GM21515 (cell line): ENCODE measurements around the gene PLA2G5.
A peak's percentile ranks its signal among the peaks of the same experiment; 100 is the strongest.
"Not testable (repeated sequence)": the region's sequence is repeated elsewhere in the genome, so short reads cannot be mapped to it uniquely, and the experiment has no call there.

Experiments used
- ATAC-seq: cut with Tn5 transposase; IDR thresholded peaks from one replicate; pipeline ENCODE4 v1.9.1; 2021; ENCODE audit not compliant: unreplicated experiment

The PLA2G5 gene

DNA sequence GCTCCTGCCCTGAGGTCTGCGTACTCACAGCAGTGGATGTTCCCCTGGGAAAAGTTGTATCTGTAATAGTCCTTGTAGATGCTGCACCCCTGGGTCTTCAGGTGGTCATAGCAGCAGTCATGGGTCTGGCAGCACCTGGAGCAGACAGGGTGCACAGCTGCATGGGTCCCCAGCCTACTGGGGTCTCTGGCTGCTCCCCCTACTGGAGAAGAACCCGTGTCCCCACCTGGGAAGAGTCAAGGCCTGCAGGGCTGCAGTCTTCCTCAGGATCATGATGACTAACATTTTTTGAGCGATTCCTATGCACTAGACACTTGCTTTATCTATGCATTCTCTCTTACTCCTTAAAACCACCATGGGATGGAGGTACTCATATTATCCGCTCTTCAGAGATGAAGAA lies 45.5 kb downstream of the PLA2G5 start:
- no peak for ATAC-seq

- ATAC-seq = no peak
Measured at GRCh38 chr1:20115916-20116315, 45.9 kb downstream of the PLA2G5 start.

DNA sequence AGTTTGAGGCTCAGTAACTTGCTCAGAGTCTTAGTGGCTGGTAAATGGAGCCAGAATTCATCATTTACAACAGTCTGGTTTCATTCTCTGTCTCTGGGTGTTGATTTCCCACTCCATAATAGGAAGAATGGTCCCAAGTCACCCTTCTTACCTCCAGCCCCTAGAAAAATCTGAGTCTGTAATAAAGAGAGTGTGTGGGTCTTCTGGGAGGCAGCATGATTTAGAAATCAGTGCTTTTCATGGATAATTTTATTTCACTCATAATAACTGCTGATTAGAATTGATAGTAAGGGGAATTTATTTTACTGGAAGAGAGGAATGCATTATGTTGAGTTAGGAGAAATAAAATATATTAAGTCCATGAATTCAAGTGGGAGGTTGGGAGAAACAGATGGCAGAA lies 47.2 kb downstream of the PLA2G5 start:
- ATAC-seq = no peak

GRCh38 chr1:20119347-20119746 lies 49.4 kb downstream of the PLA2G5 start, which contains the start of gene PLA2G2D:
Gene PLA2G2D (minus strand): TSS chr1:20119536. CDS start chr1:20119498, 38 bp downstream.
- ATAC-seq = no peak

DNA sequence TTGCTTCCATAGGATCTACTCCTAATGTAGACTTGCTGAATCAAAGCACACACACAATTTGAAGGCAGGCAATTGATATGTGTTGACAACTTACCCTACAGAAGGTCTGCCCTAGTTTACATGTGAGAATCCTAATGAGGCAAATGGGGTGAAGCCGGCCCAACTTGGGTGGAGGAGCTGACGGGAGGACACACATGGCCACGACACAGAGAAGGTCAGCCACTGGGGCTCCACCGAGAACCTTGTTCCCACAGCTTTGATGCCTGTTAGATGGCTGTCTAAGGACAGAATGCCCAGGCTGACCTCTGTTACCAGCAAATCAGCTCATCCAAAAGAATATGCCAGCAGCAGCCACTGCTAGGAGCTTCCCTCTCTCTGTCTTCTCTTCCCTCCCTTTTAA lies 50.8 kb downstream of the PLA2G5 start:
- no peak for ATAC-seq

GRCh38 chr1:20123722-20124455 lies 53.9 kb downstream of the PLA2G5 start:
- no peak for ATAC-seq

DNA sequence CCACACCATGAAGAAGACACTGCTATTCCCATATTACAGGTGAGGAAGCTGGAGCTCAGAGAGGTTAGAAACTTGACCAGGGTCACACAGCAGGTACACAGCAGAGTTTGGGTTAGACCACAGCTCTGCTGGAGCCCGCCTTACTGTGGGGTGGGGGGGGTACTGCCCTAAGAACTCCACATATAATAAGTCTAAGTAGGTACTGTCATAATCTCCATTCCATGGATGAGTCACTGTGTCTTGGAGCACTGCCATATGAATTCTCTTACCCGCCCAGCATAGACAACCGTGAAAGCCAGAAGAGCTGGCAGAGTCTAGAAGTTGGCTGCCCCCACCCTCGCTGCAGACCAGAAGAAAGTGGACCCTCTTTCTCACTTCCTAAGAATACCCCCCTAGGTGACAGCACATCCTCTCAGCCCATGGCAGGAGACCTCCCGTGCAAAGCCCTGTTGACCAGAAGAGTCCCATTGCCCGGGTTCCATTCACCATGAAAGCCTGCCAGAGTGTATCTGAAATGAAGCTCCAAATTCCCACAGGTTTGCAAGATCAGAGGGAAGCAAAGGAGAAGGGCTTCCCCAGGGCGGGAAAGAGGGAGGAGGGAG lies 54.6 kb downstream of the PLA2G5 start:
- no peak for ATAC-seq

GRCh38 chr1:20125100-20125499 lies 55.1 kb downstream of the PLA2G5 start:
- ATAC-seq = no peak

DNA sequence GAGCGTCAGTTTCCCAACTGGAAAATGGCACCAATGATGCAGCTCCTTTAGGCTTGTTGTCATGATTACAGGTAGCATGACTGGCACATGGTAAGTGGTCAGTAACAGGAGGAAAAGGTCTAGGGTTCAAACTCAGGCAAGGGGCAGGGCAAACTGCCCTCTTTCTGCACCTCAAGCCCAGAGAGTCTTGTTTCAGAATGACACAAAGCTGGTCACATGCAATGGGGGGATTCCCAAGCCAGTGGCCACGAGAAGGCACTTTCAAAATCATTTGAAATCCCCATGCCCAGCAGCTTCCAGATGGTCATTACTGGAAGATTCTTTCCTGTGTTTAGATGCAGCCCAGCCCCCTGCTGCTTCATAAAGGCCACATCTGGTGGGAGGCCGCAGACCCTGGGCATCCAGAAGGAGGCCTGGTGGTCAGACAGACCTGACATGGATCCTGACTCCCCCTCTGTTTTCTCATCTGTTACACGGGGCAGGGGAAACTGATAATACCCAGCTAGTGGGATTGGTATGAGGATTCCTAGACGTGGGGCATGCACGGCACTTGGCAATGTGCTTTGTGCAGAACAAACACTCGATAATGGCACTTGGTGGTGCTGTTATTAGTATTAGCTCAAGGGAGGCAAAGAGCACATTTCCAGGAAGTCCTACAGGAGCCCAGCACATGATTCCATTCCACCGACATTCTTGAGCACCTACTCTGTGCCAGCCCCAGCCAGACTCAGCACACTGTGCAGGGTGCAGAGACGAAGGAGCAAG lies 56.2 kb downstream of the PLA2G5 start:
- peak; percentile 51 for ATAC-seq

DNA sequence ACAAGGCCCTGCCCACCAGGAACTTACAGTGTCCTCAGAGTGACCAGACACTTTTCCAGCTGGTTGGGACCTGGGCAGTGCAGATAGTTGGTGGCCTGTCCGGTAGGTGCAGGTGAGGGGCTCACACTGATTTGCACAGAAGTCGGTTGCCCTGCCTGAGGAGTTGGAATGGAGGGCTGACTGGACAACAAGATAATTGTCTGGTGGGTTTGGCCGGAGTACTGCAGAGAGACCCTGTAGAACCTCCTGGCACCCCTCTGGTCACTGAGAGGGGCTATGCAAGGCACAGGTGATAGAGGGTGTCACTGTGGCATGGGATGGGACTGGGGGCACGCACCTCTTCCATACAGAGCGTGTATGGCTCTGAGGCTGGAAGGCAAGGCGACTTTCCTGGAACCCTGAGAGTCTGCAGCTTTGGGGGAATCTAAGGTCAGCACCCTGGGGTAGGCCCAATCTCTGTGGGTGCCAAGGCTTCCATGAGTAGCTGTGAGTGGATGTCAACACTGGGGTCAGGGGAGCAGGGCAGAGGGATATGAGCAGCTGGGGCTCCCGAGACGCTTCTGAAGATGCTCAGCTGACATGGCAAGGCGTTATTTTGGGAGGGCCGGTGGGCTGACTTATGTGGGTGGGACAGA lies 56.9 kb downstream of the PLA2G5 start:
- no peak for ATAC-seq

DNA sequence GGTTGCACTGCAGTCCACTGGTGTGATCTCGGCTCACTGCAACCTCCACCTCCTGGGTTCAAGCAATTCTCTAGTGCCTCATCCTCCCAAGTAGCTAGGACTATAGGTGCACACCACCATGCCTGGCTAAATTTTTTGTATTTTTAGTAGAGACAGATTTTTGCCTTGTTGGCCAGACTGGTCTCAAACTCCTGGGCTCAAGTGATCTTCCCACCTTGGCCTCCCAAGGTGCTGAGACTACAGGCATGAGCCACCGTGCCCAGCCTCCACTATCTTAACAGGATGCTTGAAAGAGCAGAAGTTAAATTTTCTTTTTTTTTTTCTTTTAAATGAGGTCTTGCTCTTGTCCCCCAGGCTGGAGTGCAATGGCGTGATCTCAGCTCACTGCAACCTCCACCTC lies 60.5 kb downstream of the PLA2G5 start:
- ATAC-seq = not testable (repeated sequence)

- ATAC-seq = no peak
Measured at GRCh38 chr1:20134995-20135394, 65.0 kb downstream of the PLA2G5 start.

DNA sequence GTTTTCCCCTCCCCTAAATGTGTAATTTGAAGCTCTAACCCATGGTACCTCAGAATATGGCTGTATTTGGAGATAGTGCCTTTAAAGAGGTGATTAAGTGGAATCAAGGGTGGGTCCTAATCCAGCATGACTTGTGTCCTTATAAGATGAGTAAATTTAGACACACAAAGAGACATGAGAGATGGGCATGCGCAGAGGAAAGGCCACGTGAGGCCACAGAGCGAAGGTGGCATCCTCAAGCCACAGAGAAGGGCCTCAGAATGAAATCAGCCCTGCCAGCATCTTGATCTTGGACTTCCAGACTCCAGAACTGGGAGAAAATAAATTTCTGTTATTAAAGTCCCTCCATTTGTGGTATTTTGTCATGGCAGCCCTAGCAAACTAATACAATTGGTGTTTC lies 66.3 kb downstream of the PLA2G5 start:
- ATAC-seq = no peak

GRCh38 chr1:20137055-20137454 lies 67.1 kb downstream of the PLA2G5 start:
- ATAC-seq = no peak

- no peak for ATAC-seq
Measured at GRCh38 chr1:20137604-20138003, 67.6 kb downstream of the PLA2G5 start.

GRCh38 chr1:20138346-20138745 lies 68.4 kb downstream of the PLA2G5 start:
- no peak for ATAC-seq

GRCh38 chr1:20138961-20139550 lies 69.1 kb downstream of the PLA2G5 start, which contains the start of gene PLA2G2F:
Gene PLA2G2F (plus strand): TSS chr1:20139323. CDS start chr1:20139428, 105 bp downstream.
- no peak for ATAC-seq

DNA sequence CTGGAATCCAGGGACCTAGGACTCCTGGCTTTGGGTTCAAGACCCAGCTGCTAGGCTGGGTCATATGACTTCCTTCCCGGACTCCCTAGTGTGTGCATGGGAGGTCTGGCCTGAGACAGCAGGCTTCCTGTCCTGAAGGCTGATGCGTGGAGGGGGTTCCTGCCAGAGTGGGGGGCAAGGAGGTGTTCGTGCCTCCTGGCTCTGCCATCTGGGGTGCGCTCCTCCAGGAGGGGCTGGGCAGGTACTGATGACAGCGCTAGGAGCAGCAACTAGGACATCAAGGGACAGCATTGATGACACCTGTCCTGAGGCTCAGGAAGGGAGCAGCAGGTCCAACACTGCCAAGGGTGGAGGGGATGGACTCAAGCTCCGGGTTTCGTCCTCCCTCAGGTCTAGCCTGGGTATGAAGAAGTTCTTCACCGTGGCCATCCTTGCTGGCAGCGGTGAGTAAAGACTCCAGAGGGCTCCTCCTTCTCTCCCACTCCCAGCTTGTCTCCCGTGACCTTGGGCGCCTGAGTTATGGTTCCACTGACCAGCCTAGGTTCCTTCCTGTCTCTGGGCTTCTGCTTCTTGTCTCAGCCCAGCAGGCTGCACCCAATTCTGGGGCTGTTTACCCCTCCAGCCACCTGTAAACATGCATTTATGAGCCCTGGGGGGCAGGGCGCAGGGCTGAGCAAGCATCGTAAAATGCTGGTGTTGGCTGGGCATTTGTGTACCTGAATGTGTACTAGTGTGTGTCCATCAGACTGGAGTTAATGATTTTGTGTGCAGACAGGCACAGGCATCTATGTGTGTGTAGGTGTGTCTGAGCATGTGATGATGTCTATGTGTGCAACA lies 70.0 kb downstream of the PLA2G5 start:
- ATAC-seq = no peak

- no peak for ATAC-seq
Measured at GRCh38 chr1:20141001-20141400, 71.0 kb downstream of the PLA2G5 start.

- no peak for ATAC-seq
Measured at GRCh38 chr1:20141466-20141865, 71.5 kb downstream of the PLA2G5 start.
